ENCODE data around the gene ALDH16A1.

Gene ALDH16A1

DNA sequence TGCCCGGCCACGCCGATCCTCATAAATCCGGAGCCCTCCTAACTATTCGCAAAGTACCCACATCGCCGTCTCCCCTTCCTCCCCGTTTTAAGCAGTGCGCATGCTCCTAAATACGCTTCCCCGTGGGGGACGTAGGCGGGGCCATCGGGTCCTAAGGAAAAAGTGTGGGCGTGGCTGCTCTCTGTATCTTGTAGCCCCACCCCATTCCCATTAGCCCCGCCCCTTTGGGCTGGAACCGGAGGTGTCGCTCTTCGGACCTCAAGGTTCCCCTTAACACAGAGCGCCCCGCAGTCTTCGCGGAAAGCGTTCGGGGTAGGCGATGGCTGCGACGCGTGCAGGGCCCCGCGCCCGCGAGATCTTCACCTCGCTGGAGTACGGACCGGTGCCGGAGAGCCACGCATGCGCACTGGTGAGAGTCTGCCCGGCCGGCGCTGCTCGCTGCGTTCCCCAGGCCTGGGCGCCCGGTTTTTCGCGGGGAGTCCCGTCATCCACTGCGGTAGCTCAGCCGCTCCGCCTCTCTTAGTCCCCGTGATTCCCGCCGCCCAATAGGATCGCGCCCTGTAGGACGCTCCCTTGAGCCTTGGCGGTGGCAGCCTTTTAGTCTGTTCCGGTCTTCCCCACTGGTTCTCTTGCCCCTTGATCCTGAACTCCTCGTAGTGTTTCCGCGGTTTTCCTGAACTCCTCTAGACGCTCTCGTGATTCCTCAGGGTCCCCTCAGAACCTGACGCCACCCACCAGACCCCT, at the start of gene ALDH16A1:
TSS of gene ALDH16A1 (plus strand) at position 213 of the 744 bp plus-strand sequence. CDS start at position 320, 107 bp downstream.
- DNase-seq (ENCODE audit: low read depth, low spot score) = peak; percentile 85
- H3K27ac ChIP-seq = peak within 1 kb of the TSS; percentile 83

DNA sequence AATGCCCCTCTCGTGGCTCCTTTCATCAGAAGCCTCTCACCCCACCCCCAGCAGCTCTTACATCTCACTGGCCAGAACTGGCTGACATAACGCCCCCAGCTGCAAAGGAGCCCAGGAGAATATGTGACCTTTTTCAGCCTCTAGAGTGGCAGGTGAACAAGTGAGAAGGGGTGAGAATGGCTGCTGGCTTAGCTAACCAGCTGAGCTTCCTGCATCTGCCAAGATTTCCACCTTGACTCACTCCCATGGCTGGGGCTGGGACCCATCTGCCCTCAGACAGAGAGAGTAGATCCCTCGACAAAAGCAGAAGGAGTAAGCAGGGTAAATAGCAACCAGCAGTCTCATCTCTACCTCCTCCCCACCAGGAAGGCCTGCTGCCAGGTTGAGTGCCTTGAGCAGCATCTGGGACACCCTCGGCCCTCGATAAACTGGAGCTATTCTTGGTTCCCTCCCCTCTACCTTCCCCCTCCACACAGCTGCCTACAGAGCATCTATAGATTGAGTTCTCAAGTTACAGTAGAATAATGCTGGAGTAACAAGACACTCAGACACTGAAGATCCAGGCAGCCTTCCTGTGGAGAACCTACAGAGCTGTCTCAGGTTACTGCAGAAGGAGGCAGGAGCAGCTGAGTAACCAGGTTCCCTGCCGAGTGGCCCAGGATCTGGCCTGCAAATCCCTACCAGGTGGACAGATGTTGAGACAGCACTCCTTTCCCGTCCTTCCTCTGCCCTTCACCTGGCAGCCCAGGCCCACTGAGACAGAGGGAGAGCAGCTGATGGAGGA, 49.4 kb upstream of the ALDH16A1 start:
- DNase-seq (ENCODE audit: low read depth, low spot score) = no peak
- H3K27ac ChIP-seq = no peak overlapping the region

- no peak overlapping the region for H3K27ac ChIP-seq
- no peak for DNase-seq (ENCODE audit: low read depth, low spot score)
Measured at GRCh38 chr19:49407079-49407478, 45.9 kb upstream of the ALDH16A1 start.

GRCh38 chr19:49407482-49408015, 45.5 kb upstream of the ALDH16A1 start:
- DNase-seq (ENCODE audit: low read depth, low spot score) = no peak
- H3K27ac ChIP-seq = no peak overlapping the region

GRCh38 chr19:49408816-49409440, 44.1 kb upstream of the ALDH16A1 start:
- DNase-seq (ENCODE audit: low read depth, low spot score) = no peak
- no peak overlapping the region for H3K27ac ChIP-seq

GRCh38 chr19:49409441-49410029, 43.5 kb upstream of the ALDH16A1 start:
- H3K27ac ChIP-seq = no peak overlapping the region
- DNase-seq (ENCODE audit: low read depth, low spot score) = no peak

- DNase-seq (ENCODE audit: low read depth, low spot score) = no peak
Measured at GRCh38 chr19:49411681-49412326, 41.2 kb upstream of the ALDH16A1 start.

GRCh38 chr19:49413348-49413747, 39.7 kb upstream of the ALDH16A1 start:
- H3K27ac ChIP-seq = no peak overlapping the region
- DNase-seq (ENCODE audit: low read depth, low spot score) = no peak

More at GRCh38 chr19:49411681-49412326, 41.2 kb upstream of the ALDH16A1 start:
- no peak overlapping the region for H3K27ac ChIP-seq

- DNase-seq (ENCODE audit: low read depth, low spot score) = no peak
- no peak overlapping the region for H3K27ac ChIP-seq
Measured at GRCh38 chr19:49414256-49414655, 38.8 kb upstream of the ALDH16A1 start.

DNA sequence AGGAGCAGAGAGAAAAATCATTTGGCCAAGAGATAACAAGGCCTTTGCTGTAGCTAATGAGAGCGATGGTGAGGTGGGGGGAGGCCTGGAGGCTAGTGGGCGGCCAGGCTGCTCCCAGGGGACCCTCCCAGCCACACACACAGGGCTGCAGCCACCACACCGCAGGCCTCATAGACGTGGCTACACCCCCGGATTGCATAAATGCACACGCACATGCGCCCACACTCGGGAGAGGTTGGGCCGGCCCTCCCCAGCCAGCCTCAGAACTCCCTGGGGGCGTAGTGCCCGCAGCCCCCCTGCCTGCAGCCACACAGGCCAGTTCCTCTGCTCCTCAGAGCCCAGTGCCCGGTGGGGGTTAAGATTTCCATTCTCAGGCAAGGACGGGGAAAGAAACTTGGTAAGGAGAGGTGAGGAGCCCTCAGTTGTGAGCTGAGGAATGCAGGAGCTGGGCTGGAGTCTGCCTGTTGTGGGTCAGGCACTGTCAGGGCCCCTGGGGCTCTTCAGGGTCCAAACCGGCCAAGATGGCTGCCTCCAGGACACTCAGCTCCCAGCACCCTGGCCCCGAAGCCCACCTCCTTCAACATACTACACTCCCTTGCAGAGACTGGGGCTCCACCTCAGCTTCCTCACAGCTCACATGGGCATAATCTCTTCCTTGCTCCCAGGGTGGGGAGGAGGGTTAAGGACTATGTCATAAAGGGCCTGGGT, 37.8 kb upstream of the ALDH16A1 start:
- no peak for DNase-seq (ENCODE audit: low read depth, low spot score)

GRCh38 chr19:49415810-49416200, 37.2 kb upstream of the ALDH16A1 start:
- no peak for DNase-seq (ENCODE audit: low read depth, low spot score)
- no peak overlapping the region for H3K27ac ChIP-seq

More for the DNA sequence above, 37.8 kb upstream of the ALDH16A1 start:
- no peak overlapping the region for H3K27ac ChIP-seq

DNA sequence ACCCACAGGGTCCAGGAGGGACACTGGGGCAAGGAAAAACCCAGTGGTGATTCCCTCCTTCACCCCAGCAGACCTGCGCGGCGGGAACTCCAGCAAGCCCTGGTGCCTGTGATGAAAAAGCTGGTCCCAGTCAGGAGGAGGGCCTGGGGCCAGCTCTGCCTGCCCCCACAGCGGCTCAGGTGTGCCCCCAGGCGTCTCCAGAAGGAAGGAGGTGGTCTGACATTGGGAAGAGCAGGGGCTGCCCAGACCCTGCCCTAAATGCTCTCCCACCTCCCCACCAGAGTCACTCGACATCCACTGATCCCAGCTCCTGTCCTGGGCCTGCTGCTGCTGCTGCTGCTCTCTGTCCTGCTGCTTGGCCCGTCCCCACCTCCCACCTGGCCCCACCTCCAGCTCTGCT, 35.9 kb upstream of the ALDH16A1 start:
- no peak for DNase-seq (ENCODE audit: low read depth, low spot score)
- no peak overlapping the region for H3K27ac ChIP-seq

- H3K27ac ChIP-seq = no peak overlapping the region
- no peak for DNase-seq (ENCODE audit: low read depth, low spot score)
Measured at GRCh38 chr19:49418511-49418910, 34.5 kb upstream of the ALDH16A1 start.

DNA sequence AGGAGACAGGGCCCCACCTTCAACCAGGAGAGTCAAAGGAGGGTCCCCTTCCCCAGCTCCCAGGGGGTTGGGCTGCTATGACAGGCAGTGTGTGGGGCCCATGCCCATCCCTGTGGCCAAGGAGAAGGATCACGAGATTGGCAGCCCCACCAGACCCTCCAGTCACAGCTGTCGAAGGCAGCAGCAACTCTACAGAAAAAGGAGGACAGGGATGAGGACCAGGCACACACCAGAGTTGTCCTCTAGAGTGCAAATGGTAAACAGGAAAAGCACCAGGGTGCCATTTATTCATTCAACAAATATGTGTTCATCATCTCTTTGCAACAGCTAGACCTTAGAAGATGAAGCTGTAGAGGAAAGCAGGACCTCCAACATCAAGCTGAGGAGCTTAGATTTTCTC, 33.9 kb upstream of the ALDH16A1 start:
- DNase-seq (ENCODE audit: low read depth, low spot score) = no peak
- H3K27ac ChIP-seq = no peak overlapping the region

- H3K27ac ChIP-seq = no peak overlapping the region
- no peak for DNase-seq (ENCODE audit: low read depth, low spot score)
Measured at GRCh38 chr19:49420227-49420626, 32.8 kb upstream of the ALDH16A1 start.

DNA sequence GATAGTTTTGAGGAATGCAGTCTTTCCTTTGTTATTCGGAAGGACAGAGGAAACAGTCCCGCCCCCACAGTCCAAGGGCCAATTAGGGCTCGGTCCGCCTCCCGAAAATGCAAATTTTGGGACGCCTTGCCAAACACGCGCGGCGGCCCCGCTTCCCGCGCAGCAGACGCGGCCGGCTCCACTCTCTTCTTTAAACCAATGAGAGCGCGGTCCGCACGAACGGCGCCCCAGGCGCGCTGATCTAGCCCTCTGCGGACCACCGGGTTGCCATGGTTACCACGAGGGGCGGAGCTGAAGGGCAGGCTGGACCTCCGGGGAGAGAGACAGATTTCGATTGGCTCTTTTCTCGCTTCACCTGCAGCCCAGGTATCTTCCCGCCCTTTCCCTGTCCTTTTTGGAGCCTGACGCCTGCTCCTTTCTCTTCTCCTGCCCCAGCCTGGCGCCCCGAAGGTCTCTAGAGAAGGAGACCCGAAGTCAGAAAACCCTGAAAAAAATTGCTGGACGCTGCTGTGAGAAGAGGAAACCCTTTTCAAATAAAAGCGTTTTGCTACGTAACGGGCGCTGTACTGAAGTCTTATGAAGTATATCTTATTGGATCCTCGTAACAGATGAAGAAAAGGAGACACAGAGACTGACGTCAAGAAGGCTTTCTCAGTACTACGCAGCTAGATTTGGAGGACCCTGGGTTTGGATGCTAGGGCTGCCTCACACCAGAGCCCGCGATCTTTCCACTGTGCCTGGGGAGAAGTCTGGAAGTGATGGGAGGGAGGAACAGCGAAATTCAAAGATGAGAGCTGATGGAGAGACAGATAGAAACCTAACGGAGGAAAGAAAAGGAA, 31.8 kb upstream of the ALDH16A1 start:
- DNase-seq (ENCODE audit: low read depth, low spot score) = no peak
- no peak overlapping the region for H3K27ac ChIP-seq

GRCh38 chr19:49421878-49422202, 31.2 kb upstream of the ALDH16A1 start:
- H3K27ac ChIP-seq = no peak overlapping the region
- DNase-seq (ENCODE audit: low read depth, low spot score) = no peak

DNA sequence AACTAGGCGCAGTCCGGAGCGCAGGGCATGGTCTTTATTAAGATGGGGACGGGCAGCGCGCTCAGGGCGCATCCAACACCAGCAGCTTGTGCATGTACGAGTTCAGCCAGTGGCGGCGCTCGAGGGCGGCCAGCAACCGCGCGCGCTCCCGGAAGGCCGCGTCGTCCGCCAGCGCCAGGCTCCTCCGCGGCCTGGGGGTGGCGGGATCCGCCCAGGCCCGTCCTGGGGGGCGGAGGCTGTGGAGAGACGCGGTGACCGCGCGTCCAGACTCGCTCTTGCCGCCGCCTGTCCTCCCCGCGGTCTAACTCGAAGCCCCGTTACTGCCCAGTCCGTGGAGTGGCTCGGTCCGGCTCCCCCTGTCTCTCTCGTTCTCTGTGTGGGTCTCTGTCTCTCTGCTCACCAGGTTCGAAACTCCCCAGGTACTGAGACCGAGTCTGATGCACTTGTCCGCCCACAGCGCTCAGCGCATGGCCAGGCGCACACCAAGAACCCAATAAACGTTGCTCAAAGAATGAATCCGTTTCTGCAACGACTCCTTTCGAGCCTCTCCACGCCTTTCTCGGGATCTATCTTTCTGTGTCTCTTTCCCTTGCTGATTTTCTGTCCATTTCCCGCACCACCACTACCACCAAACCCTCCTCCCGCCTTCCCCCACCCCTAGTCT, 30.5 kb upstream of the ALDH16A1 start:
- DNase-seq (ENCODE audit: low read depth, low spot score) = no peak
- H3K27ac ChIP-seq = no peak overlapping the region
